HepG2 (cell line): ENCODE measurements around the gene FBP1. TPM values are rescaled to one million over a fixed set of nuclear protein-coding genes. Genes with fewer than 3 reads are reported as not detected.

Source experiments
- ARNT2 ChIP-seq: sonication (generic); formaldehyde crosslinking; IDR thresholded peaks from 2 replicates; pipeline ENCODE4 v1.8.0; 2022; ENCODE audit warnings: mild to moderate bottlenecking, low read depth, missing genetic modification reagents, moderate library complexity
- ATF1 ChIP-seq: IDR thresholded peaks from 2 replicates; pipeline ENCODE4 v1.6.1; 2016; ENCODE audit warnings: mild to moderate bottlenecking, control low read depth
- DDIT3 ChIP-seq: sonication (generic); formaldehyde crosslinking; IDR thresholded peaks from 2 replicates; pipeline ENCODE4 v1.4.0; 2020; ENCODE audit warnings: mild to moderate bottlenecking, missing genetic modification reagents
- DPF2 ChIP-seq: sonication (generic); formaldehyde crosslinking; IDR thresholded peaks from 2 replicates; pipeline ENCODE4 v1.4.0; 2020; ENCODE audit warnings: mild to moderate bottlenecking, low read depth, missing genetic modification reagents, borderline replicate concordance
- DR1 ChIP-seq: sonication (generic); formaldehyde crosslinking; IDR thresholded peaks from 2 replicates; pipeline ENCODE4 v1.8.0; 2021; ENCODE audit warnings: mild to moderate bottlenecking, missing genetic modification reagents, inconsistent platforms
- ERF ChIP-seq: IDR thresholded peaks from 2 replicates; pipeline ENCODE4 v1.6.1; 2018; ENCODE audit warnings: missing biosample characterization, missing genetic modification reagents
- HMGA1 ChIP-seq: sonication (generic); formaldehyde crosslinking; conservative IDR thresholded peaks from 2 replicates; pipeline ENCODE4 v1.4.0; 2020; ENCODE audit warnings: missing genetic modification reagents
- JUNB ChIP-seq: sonication (generic); formaldehyde crosslinking; IDR thresholded peaks from 2 replicates; pipeline ENCODE4 v1.8.0; 2022; ENCODE audit warnings: missing genetic modification reagents, mild to moderate bottlenecking, borderline replicate concordance
- KMT2B ChIP-seq: IDR thresholded peaks from 2 replicates; pipeline ENCODE4 v1.6.1; 2016; ENCODE audit warnings: missing genetic modification reagents, missing compliant biosample characterization
- MEIS1 ChIP-seq: sonication (generic); formaldehyde crosslinking; IDR thresholded peaks from 2 replicates; pipeline ENCODE4 v1.9.0; 2021; ENCODE audit warnings: mild to moderate bottlenecking, missing genetic modification reagents, moderate library complexity, borderline replicate concordance
- MTA3 ChIP-seq: sonication (generic); formaldehyde crosslinking; IDR thresholded peaks from 2 replicates; pipeline ENCODE4 v1.4.0; 2020; ENCODE audit warnings: missing genetic modification reagents
- MTF2 ChIP-seq: sonication (generic); formaldehyde crosslinking; IDR thresholded peaks from 2 replicates; pipeline ENCODE4 v1.5.0; 2020; ENCODE audit warnings: missing genetic modification reagents, borderline replicate concordance
- NONO ChIP-seq, 2 experiments: fragments of 450-650 bp in 1 of 2; sonication (generic) in 1 of 2; formaldehyde crosslinking in 1 of 2; IDR thresholded peaks in 1 of 2; conservative IDR thresholded peaks in 1 of 2; 2 replicates each; pipeline versions ENCODE4 v1.6.1 to v1.8.0; 2017 to 2022; ENCODE audit warnings: mild to moderate bottlenecking in 1 of 2, missing genetic modification reagents in 1 of 2, moderate library complexity in 1 of 2
- PTBP1 ChIP-seq: fragments of 200-400 bp; formaldehyde crosslinking; IDR thresholded peaks from 2 replicates; pipeline ENCODE4 v1.6.1; 2018; ENCODE audit warnings: low read length, low read depth; ENCODE audit not compliant: poor library complexity, severe bottlenecking
- SIX4 ChIP-seq: sonication (generic); formaldehyde crosslinking; IDR thresholded peaks from 2 replicates; pipeline ENCODE4 v1.4.0; 2020; ENCODE audit warnings: missing genetic modification reagents
- ZBTB42 ChIP-seq: sonication (generic); formaldehyde crosslinking; IDR thresholded peaks from 2 replicates; pipeline ENCODE4 v1.5.0; 2020; ENCODE audit warnings: mild to moderate bottlenecking, missing genetic modification reagents
- ZHX1 ChIP-seq: sonication (generic); formaldehyde crosslinking; IDR thresholded peaks from 2 replicates; pipeline ENCODE4 v1.8.1; 2022; ENCODE audit warnings: low read depth, mild to moderate bottlenecking, missing genetic modification reagents
- ZNF343 ChIP-seq: sonication (generic); formaldehyde crosslinking; IDR thresholded peaks from 2 replicates; pipeline ENCODE4 v1.4.0; 2020; ENCODE audit warnings: mild to moderate bottlenecking, missing genetic modification reagents
- ZNF354B ChIP-seq: sonication (generic); formaldehyde crosslinking; IDR thresholded peaks from 2 replicates; pipeline ENCODE4 v1.8.0; 2022; ENCODE audit warnings: mild to moderate bottlenecking, missing genetic modification reagents
- ZNF556 ChIP-seq: sonication (generic); formaldehyde crosslinking; IDR thresholded peaks from 2 replicates; pipeline ENCODE4 v1.4.0; 2020; ENCODE audit warnings: mild to moderate bottlenecking, missing genetic modification reagents, borderline replicate concordance
- ZNF709 ChIP-seq: sonication (generic); formaldehyde crosslinking; IDR thresholded peaks from 2 replicates; pipeline ENCODE4 v1.5.0; 2020; ENCODE audit warnings: mild to moderate bottlenecking, missing genetic modification reagents
- polyA plus RNA-seq, 8 experiments: library from polyadenylated mRNA; depleted of rRNA in 3 of 8; stranded (reverse) in 7 of 8; unstranded in 1 of 8; fragments of >200 nt; fragmentation: Illumina TruSeq in 4 of 8; extraction: Trizol in 4 of 8; gene quantifications; 2 replicates each; pipeline versions ENCODE4 v1.2.1 to v1.2.3, GENCODE V29; 2011 to 2016; ENCODE audit warnings: low read depth in 4 of 8, missing spikeins in 1 of 8, mixed read lengths in 1 of 8; ENCODE audit not compliant: insufficient read depth in 1 of 8
- total RNA-seq, 5 experiments: library from RNA; depleted of rRNA; stranded (reverse); fragments of >200 nt; fragmentation: Illumina TruSeq; extraction: Trizol; gene quantifications; 2 replicates each; pipeline ENCODE4 v1.2.3, GENCODE V29; 2016; ENCODE audit warnings: low read depth in 1 of 5
- TF ChIP-seq, protein P1 (sequence below): sonication (generic); formaldehyde crosslinking; IDR thresholded peaks from 2 replicates; pipeline ENCODE4 v1.5.0; 2020; ENCODE audit warnings: missing genetic modification reagents
- TF ChIP-seq, protein P2 (sequence below), 2 experiments: IDR thresholded peaks; 2 replicates each; pipeline ENCODE4 v1.6.1; 2011 to 2012; ENCODE audit warnings: low read length in 2 of 2, borderline replicate concordance in 1 of 2, low read depth in 1 of 2, mild to moderate bottlenecking in 1 of 2, moderate library complexity in 1 of 2
- TF ChIP-seq, protein P3 (sequence below): IDR thresholded peaks from 2 replicates; pipeline ENCODE4 v1.6.1; 2012; ENCODE audit warnings: inconsistent platforms

The FBP1 gene
- total and polyA plus RNA-seq, 2 of the 13 experiments (the other 11 are each of a cell fraction or from before 2014, with no cell fraction given): 0.29 to 0.53 TPM

- TF ChIP-seq, protein P1, sequence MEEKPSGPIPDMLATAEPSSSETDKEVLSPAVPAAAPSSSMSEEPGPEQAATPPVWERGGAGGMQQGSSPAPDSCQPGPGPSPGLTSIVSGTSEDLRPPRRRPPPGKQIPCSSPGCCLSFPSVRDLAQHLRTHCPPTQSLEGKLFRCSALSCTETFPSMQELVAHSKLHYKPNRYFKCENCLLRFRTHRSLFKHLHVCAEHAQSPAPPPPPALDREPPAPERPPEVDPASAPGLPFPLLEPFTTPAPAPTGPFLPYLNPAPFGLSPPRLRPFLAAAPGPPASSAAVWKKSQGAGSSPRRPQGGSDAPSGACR: no peak
- TF ChIP-seq KMT2B (CRISPR knock-in tag) (no peak), MEIS1 (CRISPR knock-in tag) (peak; percentile 87; the same call in 1 of the 2 replicates), ARNT2 (no peak), DR1 (CRISPR knock-in tag) (no peak), ZHX1 (CRISPR knock-in tag) (no peak), JUNB (no peak), ATF1 (no peak), DDIT3 (no peak), ZNF343 (no peak), PTBP1 (no peak), MTF2 (no peak), ZNF354B (CRISPR knock-in tag) (no peak), ZNF709 (CRISPR knock-in tag) (no peak), NONO (IDR thresholded peaks at IDR 0.05) (no peak), NONO (CRISPR knock-in tag; conservative IDR thresholded peaks at IDR 0.05) (no peak), HMGA1 (no peak), ZBTB42 (no peak), SIX4 (CRISPR knock-in tag) (no peak), DPF2 (CRISPR knock-in tag) (no peak), MTA3 (no peak), ZNF556 (CRISPR knock-in tag) (0 out of 2 replicates have a peak, but pooled peaks have one; percentile 32), ERF (CRISPR knock-in tag) (peak; percentile 84)
- TF ChIP-seq, protein P2, sequence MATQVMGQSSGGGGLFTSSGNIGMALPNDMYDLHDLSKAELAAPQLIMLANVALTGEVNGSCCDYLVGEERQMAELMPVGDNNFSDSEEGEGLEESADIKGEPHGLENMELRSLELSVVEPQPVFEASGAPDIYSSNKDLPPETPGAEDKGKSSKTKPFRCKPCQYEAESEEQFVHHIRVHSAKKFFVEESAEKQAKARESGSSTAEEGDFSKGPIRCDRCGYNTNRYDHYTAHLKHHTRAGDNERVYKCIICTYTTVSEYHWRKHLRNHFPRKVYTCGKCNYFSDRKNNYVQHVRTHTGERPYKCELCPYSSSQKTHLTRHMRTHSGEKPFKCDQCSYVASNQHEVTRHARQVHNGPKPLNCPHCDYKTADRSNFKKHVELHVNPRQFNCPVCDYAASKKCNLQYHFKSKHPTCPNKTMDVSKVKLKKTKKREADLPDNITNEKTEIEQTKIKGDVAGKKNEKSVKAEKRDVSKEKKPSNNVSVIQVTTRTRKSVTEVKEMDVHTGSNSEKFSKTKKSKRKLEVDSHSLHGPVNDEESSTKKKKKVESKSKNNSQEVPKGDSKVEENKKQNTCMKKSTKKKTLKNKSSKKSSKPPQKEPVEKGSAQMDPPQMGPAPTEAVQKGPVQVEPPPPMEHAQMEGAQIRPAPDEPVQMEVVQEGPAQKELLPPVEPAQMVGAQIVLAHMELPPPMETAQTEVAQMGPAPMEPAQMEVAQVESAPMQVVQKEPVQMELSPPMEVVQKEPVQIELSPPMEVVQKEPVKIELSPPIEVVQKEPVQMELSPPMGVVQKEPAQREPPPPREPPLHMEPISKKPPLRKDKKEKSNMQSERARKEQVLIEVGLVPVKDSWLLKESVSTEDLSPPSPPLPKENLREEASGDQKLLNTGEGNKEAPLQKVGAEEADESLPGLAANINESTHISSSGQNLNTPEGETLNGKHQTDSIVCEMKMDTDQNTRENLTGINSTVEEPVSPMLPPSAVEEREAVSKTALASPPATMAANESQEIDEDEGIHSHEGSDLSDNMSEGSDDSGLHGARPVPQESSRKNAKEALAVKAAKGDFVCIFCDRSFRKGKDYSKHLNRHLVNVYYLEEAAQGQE (IDR thresholded peaks at IDR 0.05; ENCODE audit: borderline replicate concordance in 1 of 2, low read depth in 1 of 2, low read length in 2 of 2): no peak
- TF ChIP-seq, protein P3, sequence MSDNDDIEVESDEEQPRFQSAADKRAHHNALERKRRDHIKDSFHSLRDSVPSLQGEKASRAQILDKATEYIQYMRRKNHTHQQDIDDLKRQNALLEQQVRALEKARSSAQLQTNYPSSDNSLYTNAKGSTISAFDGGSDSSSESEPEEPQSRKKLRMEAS: peak; percentile 89
These were observed 16.1 kb downstream of the FBP1 start (continued) for GRCh38 chr9:94623253-94623652.
